Mesothelial cell of epicardium (in vitro differentiated cells): Measurements from ENCODE around the gene CHST12. TPM values are rescaled to one million over a fixed set of nuclear protein-coding genes. Genes with fewer than 3 reads are reported as not detected.

Experiments
- DNase-seq, 2 experiments: peaks; one replicate each; pipeline ENCODE4 v3.0.0; 2021; ENCODE audit warnings: low spot score in 2 of 2; ENCODE audit not compliant: unreplicated experiment in 2 of 2
- H3K27ac Mint-ChIP-seq: 2 replicates; pipeline ENCODE4 v1.8.0; 2021; ENCODE audit warnings: mixed read lengths
- H3K27me3 Mint-ChIP-seq: 2 replicates; pipeline ENCODE4 v1.8.0; 2021; ENCODE audit warnings: low read depth, mixed read lengths
- H3K36me3 Mint-ChIP-seq: 2 replicates; pipeline ENCODE4 v1.8.0; 2021; ENCODE audit warnings: mixed read lengths
- H3K4me1 Mint-ChIP-seq: 2 replicates; pipeline ENCODE4 v1.8.0; 2021; ENCODE audit warnings: mixed read lengths
- H3K4me3 Mint-ChIP-seq: 2 replicates; pipeline ENCODE4 v1.8.0; 2021; ENCODE audit warnings: mild to moderate bottlenecking, moderate library complexity, mixed read lengths
- H3K9me3 Mint-ChIP-seq: 2 replicates; pipeline ENCODE4 v1.8.0; 2021; ENCODE audit warnings: mixed read lengths
- total RNA-seq: library from RNA; stranded (reverse); gene quantifications from 3 replicates; pipeline ENCODE4 v1.2.1, GENCODE V29; 2021
- TF ChIP-seq, protein P1 (sequence below): fragments of 200-600 bp; sonication (generic); IDR thresholded peaks from one replicate; pipeline ENCODE4 v1.5.0; 2021; ENCODE audit warnings: antibody characterized with exemption; ENCODE audit not compliant: unreplicated experiment

Gene CHST12
- total RNA-seq, 1 donor from 2014 or later: 20.4 TPM

DNA sequence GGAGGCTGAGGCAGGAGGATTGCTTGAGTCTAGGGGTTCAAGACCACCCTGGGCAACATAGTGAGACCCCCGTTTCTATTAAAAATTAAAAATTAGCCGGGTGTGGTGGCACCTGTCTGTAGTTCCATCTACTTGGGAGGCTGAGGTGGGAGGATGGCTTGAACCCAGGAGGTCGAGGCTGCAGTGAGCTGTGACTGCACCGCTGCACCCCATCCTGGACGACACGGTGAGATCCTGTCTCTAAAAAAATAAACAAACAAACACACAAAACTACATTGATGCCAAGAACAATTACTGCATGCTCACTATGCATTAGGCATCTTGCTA, 761 bp upstream of the CHST12 start:
- Mint-ChIP-seq H3K9me3 (no peaks in the 10 kb centered on the region), H3K4me1 (peaks cover 36% of the 10 kb centered on the region), H3K4me3 (peak overlapping the region; percentile 72), H3K27me3 (no peaks in the 10 kb centered on the region), H3K27ac (peak overlapping the region; percentile 77), H3K36me3 (no peaks in the 10 kb centered on the region)
- DNase-seq: no peak
- TF ChIP-seq, protein P1, sequence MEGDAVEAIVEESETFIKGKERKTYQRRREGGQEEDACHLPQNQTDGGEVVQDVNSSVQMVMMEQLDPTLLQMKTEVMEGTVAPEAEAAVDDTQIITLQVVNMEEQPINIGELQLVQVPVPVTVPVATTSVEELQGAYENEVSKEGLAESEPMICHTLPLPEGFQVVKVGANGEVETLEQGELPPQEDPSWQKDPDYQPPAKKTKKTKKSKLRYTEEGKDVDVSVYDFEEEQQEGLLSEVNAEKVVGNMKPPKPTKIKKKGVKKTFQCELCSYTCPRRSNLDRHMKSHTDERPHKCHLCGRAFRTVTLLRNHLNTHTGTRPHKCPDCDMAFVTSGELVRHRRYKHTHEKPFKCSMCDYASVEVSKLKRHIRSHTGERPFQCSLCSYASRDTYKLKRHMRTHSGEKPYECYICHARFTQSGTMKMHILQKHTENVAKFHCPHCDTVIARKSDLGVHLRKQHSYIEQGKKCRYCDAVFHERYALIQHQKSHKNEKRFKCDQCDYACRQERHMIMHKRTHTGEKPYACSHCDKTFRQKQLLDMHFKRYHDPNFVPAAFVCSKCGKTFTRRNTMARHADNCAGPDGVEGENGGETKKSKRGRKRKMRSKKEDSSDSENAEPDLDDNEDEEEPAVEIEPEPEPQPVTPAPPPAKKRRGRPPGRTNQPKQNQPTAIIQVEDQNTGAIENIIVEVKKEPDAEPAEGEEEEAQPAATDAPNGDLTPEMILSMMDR: no peak

DNA sequence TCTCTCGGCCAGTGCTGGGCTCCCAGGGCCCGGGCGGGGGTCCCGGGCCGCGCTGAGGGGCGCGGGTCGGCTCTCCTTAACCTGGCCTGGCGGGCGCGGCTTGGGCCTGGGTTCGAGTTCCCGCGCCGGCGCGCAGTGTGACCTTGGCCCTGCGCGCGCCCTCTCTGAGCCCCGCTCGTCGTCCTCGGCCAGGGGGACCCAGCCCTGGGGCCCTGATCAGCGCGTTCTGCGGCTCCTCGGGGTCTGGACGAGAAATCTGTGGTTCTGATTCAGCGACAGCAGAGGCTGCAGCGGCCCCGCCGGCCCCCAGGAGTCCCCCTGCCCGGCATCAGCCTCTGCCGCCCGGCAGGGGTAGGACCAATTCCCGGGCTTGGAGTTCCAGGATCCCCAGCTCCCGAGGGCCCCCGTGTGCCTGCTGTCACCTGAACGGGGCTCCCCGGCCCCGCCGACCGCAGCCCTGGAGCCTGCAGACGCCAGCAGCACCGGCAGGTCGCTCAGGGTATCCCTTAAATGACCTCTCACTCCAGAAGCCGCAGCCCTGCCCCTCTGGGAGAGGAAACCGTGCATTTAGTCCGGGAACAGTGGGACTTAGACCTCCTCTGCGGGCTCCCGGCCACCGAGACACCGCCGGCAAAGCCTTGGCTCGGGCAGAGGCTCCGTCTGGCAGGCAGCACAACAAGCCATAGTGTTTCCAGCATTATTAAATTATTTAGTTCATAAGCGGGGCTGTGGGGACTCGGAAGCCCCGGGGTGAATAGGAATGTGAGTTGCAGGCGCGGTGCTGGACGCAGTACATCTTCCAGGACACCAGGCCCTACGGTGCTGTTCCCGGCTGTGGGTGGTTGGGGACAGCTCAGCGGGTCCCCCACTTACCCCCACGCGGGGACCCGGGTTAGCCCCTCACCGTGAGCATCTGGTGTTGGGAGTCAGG, 572 bp downstream of the CHST12 start:
- H3K27ac Mint-ChIP-seq: peak overlapping the region; percentile 67
- peak overlapping the region; percentile 76 for H3K4me3 Mint-ChIP-seq
- DNase-seq: peak; percentile 39 to 68
- H3K36me3 Mint-ChIP-seq: no peaks in the 10 kb centered on the region
- H3K4me1 Mint-ChIP-seq: peaks cover 44% of the 10 kb centered on the region
- no peaks in the 10 kb centered on the region for H3K9me3 Mint-ChIP-seq
- TF ChIP-seq, protein P1: peak; percentile 24
- H3K27me3 Mint-ChIP-seq: no peaks in the 10 kb centered on the region

DNA sequence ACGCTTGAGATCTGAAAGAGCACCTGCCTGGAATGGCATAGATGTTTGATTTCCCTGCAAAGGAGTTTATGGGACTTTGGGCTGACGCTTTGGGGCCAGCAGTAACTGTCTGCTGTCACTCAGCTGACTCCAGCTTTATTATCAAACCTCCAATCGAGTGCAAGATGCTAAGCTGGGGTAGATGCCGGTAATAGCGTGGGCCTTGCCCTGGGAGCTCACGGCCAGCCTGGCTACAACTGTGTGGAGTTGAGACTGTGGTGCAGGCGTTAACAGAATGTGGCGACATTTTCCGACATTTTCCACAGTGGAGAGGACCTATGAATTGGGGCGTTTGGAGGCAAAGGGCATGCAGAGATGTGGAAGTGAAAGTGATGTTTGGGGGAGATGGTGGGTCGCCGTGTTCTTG, 1.3 kb downstream of the CHST12 start:
- Mint-ChIP-seq H3K4me1 (peaks cover 45% of the 10 kb centered on the region), H3K4me3 (peak overlapping the region; percentile 76), H3K27ac (no peak overlapping the region)

DNA sequence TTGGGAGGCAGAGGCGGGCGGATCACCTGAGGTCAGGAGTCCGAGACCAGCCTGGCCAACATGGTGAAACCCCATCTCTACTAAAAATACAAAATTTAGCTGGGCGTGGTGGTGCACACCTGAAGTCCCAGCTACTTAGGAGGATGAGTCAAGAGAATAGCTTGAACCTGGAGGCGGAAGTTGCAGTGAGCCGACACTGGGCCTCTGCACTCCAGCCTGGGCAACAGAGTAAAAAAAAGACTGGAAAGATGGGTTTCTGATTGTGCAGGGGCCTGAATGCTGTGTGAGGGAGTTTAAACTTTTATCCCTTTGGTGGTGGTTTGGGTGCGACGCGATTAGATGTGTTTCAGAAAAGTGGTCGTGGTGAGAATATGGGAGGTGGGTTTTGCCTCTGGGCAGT, 1.8 kb downstream of the CHST12 start:
- Mint-ChIP-seq H3K36me3 (no peaks in the 10 kb centered on the region), H3K9me3 (no peaks in the 10 kb centered on the region), H3K27ac (no peak overlapping the region), H3K4me3 (peak overlapping the region; percentile 76), H3K4me1 (peaks cover 45% of the 10 kb centered on the region), H3K27me3 (no peaks in the 10 kb centered on the region)
- no peak for DNase-seq
- TF ChIP-seq, protein P1: no peak

More for the DNA sequence above, 1.3 kb downstream of the CHST12 start:
- Mint-ChIP-seq H3K27me3 (no peaks in the 10 kb centered on the region), H3K9me3 (no peaks in the 10 kb centered on the region), H3K36me3 (no peaks in the 10 kb centered on the region)
- TF ChIP-seq, protein P1: no peak
- no peak for DNase-seq

DNA sequence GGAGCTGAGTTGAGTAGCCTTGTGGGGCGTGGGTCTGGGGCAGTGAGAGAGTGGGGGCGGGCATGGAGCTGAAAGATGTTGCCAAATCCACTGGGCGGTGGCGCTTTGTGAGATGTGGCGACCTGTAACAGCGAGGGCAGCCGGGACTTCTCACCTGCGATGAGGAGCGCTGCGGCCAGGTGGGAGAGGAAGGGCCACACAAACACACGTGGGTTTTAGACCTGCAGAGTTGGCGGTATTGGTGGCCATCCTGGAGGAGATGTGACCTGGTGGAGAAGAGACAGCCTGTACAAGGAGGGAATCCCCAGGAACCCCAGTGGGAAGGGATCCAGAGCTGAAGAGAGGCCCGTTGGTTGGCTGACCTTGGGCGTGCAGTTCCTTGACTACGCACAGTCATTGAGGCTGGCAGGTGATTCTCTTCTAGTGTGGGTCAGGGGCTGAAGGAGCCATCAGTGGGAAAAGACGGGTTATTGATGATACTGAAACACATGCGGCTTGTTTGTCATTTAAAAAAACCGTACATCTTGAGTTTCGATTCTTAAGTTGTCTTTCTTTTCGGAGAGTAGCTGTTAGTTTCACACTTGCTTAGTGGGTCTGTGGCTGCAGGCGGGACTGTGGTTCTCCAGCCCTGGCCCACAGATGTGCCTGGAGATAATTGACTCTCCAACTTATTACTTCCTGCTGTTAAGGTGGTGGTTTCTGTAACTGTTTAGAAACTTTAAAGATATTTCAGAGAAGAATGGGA, 2.4 kb downstream of the CHST12 start:
- Mint-ChIP-seq H3K27ac (no peak overlapping the region), H3K4me1 (peaks cover 48% of the 10 kb centered on the region), H3K9me3 (no peaks in the 10 kb centered on the region), H3K4me3 (peak overlapping the region; percentile 76), H3K36me3 (no peaks in the 10 kb centered on the region), H3K27me3 (no peaks in the 10 kb centered on the region)
- no peak for DNase-seq
- TF ChIP-seq, protein P1: no peak
